HCEC 1CT (cell line): ENCODE results near the gene SHCBP1.
A peak's percentile ranks its signal among the peaks of the same experiment; 100 is the strongest.

Experiments used
- DNase-seq: peaks from one replicate; pipeline ENCODE4 v3.0.0-alpha.2; 2017

Gene SHCBP1

DNA sequence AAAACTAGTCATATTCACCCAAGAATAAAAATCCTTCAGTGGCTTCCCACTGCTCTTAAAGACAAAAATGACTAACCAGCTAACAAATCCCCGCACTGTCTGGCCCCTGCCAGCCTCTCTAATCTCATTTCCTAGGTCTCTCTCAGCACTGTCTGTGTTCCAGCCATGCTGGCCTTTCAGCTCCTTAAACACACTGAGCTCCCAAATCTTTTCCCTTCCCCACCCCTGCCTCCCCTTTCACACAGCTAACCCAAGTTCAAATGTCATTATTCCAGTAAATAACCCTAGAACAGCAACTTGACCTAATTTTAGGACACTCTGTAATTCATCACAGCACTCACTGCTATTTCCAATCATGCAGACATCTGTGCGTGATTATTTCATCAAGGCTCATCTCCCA lies 7.8 kb downstream of the SHCBP1 start:
- no peak for DNase-seq

DNA sequence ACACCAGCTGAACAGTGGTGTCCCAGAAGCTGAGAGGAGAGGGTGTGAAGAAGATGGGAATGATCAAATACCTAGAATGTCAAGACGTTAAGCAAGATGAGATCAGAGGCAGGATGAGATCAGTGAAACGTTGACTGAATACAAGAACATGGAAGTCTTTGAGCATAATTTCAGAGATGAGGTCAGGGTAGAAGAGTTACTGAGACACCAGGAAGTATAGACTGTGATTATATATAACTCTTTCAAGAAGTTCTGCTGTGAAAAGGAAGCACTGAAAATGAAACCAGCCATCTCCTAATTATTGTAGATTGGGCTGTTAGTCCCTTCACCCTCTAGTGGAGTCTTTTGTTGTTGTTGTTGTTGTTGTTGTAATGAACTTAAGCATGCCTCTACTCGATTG lies 9.1 kb downstream of the SHCBP1 start:
- no peak for DNase-seq

DNA sequence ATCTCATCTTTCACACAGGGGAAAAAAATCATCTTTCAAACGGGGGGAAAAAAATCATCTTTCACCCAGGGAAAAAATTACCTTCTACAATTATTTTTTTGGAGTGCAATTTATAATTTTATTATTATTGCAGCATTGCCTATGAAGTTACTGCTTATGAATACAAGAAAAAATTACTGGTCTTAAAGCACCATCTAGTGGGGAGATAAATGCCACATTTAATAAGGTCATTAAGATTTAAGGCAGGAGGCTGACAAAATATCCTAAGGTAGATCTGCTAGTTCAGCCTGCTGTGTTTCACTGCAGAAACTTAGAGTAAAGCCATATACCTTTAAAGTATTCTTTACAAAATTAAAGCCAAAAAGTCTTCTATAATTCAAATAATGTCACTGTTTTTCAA lies 13.7 kb downstream of the SHCBP1 start:
- DNase-seq, result peak; percentile 52

DNA sequence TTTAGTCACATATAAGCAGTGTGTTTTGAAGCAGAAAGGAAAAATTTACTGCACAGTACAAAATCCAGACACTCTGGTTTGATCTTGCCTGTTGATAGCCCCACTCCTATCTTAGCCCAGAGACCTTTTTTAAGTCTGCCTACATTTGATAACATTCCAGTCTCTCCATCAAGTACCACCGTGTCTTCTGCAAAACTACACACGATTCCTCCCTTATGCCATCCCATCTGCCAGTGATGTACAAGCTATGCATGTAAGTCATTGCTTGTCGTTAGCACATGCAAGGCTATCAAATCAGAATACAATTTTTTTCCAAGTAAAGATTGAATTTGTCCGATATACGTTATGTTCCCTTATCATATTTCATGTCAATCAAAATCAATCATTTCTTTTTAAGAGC lies 14.9 kb downstream of the SHCBP1 start:
- no peak for DNase-seq

DNA sequence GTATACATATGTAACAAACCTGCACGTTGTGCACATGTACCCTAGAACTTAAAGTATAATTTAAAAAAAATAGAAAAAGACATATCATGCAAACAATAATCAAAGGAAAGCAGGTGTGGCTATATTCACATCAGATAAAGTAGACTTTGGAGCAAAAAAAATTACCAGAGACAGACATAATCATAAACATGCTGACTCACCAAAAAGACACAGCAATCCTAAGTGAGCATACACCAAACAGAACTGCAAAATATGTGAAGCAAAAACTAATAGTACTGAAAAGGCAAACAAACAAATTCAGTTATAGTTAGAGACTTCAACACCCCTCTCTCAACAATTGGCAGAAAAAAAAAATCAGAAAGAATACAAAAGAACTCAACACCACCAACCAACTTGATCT lies 29.9 kb downstream of the SHCBP1 start:
- DNase-seq, result no peak

DNA sequence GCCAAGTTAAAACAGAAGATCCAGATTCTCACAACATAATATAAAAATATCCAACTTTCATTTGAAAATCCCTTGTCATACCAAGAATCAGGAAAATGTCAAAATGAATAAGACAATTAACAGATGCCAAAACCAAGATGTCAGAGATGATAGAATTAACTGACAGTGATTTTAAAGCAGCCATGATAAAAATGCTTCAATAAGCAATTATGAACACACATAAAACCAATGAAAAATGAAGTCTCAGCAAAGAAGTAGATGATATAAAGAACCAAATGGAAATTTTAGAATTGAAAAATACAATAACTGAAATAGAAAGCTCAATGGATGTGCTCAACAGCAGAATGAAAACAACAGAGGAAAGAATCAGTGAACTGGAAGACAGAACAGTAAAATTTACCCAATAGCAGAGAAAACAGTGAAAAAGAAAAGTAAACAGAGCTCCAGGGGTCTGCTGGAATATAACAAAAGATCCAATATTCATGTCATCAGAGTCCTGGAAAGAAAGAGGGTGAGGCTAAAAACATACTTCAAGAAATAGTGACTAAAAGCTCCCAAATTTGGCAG lies 35.1 kb downstream of the SHCBP1 start:
- DNase-seq, result no peak

DNA sequence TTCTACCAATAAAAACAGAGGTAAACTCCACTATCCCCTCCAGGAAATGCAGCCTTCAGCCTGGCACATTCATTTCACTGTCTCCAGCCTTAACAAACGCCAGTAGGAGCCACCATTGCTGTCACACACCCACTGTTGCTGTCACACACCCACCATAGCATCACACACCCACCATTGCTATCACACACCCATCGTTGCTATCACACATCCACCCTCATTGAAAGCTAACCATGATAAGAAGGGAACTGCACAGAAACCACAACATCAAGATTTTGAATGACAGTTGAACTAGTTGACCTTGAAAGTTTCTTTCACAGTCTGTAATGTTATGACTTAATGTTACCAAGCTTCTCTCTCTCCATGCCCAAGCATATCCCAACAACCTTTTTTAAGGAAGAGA lies 38.1 kb downstream of the SHCBP1 start:
- DNase-seq, result no peak

DNA sequence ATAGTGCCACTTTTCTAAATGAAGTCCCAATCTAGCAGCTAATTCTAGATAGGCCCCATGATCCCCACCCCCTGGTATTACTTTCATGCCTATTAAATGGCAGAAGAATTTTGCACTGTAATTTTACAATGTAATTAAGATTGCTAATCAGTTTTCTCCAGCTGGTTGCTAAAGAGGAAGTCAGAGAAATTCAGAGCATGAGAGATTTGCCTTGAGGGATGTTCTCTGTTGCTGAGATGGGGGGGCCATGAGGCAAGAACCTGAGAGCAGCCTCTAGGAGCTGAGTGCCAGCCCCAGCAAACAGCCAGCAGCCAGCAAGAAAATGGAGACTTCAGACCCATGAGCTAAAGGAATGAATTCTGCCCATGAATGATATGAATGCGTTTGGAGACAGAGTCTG lies 38.9 kb downstream of the SHCBP1 start:
- no peak for DNase-seq

DNA sequence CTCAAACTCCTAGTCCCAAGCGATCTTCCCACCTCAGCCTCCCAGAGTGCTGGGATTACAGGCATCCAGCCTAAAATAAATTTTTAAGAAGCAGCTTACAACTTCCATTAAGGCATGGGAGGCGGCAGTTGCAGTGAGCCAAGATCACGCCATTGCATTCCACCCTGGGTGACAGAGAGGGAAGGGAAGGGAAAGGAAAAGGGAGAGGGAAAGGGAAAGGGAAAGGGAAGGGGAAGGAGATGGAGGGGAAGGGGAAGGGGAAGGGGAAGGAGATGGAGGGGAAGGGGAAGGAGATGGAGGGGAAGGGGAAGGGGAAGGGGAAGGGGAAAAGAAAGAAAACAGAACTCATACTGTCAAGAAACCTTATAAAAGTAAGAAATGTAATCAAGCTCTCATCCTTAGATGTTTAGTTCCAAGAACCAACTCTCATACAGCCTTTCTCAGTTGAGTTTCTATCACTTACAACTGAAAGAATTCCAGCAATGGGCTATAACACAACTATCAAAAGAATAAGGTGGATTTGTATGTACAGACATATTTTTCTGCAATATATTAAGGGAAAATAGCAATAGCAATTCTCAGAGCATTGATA lies 43.1 kb downstream of the SHCBP1 start:
- no peak for DNase-seq

DNA sequence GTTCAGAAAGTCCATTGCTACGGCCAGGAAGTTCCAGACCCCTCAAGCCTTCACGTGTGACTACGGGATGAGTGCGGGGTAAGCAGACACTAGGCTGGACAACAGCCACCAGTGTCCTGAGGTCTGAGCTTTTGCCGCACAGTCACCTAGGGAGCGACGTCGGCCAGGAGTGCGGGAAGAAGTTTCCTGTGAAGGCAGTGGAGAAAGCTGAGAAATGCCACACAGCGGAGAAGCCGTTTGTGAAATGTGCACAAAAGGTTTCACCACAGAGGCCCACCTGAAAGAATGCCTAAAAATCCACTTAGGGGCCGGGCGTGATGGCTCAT lies 47.4 kb downstream of the SHCBP1 start:
- no peak for DNase-seq

DNA sequence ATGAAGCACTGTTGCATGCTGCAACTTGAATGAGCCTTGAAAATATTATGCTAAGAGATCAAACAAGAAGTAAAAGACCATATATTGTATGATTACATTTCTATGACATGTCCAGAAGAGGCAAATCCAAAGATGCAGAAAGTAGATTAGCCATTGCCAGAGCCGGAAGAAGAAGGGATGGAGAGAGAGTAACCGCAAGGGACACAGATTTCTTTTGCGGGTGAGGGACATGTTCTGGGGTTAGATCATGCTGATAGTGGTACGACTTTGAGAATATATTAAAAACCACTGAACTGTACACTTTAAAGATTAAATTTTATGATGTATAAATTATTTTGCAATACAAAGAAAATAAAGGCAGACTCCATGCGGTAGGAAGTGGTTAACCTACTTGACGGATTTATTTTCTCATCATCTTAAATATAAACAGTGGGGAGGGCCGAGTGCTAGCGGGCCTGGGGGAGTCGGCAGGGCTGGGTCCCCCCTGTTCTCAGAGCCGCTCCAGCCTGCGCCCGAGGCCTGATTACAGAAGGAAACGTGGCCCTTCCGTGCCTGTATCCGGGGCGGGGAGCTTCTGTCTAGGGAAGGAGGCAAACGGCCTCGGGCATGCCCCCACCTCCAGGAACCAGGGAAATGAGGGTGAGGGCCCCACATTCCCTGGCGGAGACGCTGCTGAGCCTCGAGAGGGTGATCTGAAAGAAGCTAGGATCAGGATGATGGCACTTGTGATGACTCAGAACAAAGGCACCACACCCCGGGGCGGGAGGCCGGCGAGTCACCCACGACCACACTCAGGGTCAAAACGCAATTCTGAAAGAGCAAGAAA lies 48.0 kb downstream of the SHCBP1 start:
- DNase-seq, result peak; percentile 67

DNA sequence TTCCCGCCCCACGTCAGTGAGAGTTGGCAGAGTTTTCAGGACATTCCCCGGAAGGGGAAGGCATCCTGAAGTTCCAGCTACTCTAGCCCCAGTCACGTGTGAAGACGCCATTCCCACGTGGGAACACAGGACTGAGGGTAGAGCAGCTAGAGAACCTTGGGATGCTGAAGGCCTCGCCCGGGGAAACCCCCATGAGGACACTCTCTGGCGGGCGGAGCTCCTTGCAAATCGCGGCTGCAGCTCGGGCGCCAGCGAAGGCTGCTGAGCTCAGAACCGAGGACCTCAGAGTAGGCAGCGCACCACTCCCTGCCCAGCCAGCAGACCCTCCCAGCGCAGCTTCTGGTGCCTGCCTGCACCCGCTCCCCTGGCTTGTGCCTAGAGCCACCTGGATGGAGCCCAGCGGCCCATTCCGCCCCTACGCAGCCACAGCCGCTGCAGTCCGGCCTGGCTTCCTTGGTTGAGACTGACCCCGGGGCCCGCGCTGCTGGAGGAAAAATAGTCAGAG lies 51.9 kb downstream of the SHCBP1 start:
- no peak for DNase-seq

DNA sequence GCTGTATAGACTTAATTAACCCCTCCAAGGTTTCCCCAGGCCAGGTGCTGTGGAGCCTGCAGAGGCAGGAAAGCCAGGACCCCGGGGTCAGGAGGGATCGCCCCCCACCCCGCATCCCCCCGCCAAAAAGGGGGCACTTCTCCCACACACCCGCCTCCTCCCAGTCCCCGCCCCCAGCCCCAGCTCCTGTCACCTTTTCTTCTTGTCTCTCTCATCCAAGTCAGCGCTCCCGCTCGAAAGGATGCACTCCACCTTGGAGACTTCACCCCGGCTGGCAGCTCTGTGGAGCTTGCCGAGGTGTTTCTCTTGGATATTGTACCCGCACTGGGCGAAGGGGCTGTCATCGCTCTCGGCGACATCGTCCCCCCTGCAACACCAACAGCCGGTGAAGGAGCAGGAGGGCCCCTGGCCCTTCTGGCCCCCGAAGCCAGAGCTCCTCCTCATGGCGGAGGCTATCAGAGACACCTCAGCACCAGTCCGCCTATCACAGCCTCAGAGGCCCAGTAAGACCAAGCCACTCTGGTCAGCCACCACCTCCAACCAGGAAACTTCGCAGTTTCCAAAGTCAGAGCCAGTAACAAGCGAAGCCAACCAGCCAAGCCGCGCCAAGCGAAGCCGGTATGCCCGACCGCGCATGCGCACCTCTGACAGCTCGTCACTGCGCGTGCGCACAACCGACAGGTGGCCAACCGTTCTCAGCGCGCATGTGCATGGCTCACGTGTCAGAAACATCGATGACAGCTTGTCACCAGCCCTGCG lies 52.5 kb downstream of the SHCBP1 start:
- no peak for DNase-seq

DNA sequence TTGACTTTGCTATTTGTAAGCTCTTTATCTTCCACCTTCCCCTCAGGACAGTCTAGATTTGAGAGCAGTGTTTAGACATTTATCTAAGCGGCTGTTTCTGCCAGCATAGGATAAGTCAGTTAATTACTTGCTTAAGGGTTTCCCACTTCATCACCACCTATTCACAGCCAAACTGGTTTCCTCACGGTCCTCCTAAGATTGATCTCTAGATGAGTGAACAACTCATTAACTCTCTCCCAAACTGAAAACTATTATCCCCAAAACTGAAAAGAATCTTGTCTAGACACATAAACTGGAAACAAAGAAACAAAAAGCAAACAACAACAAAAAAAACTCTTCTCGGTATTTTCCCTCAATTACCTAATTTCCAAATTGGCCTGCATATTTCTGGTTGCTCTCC lies 58.2 kb downstream of the SHCBP1 start:
- DNase-seq, result no peak

DNA sequence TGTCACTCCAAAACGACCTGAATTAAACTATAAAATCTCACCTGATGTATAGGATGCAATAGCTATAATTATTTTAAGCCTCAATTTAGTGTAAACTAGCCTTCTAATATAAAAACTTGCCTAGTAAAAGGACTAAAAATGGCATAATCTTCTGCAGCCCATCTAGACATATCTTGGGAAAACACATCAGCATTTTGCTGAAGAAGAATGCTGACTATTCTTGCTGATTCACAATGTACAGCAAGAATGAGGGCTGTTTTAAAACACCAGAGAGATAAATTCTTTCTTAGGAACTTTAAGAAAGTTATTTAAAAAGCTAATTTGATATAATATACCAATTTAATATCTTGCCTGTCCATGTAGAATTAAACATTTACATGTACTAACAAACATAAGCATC lies 63.2 kb downstream of the SHCBP1 start:
- no peak for DNase-seq

DNA sequence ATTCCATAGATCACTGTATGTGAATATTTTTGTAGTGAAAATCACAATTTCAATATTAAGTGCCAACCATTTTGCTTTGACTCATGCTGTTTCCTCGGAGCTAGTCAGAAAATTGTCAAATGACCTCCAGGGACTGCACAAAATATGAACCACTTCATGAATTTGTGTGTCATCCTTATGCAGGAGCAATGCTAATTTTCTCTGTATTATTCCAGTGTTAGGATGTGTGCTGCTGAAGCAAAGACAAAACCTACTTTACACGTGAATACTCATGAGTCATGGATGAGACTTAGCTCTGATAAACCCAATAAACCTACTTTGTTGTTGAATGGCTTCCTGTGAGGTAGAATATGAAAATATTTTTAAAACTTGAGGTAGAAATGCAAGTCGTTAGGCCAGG lies 65.2 kb downstream of the SHCBP1 start:
- peak; percentile 1 for DNase-seq

DNA sequence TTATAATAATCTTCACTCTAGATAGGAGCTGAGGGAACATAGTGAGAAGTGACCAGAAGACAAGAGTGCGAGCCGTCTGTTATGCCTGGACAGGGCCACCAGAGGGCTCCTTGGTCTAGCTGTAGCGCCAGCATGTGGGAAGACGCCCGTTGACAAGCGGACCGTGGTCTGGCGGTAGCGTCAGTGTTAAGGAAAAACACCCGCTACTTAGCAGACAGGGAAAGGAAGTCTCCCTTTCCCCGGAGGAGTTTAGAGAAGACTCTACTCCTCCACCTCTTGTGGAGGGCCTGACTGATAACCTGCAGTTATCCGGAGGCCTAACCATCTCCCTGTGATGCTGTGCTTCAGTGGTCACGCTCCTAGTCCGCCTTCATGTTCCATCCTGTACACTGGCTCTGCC lies 66.7 kb downstream of the SHCBP1 start:
- peak; percentile 70 for DNase-seq

DNA sequence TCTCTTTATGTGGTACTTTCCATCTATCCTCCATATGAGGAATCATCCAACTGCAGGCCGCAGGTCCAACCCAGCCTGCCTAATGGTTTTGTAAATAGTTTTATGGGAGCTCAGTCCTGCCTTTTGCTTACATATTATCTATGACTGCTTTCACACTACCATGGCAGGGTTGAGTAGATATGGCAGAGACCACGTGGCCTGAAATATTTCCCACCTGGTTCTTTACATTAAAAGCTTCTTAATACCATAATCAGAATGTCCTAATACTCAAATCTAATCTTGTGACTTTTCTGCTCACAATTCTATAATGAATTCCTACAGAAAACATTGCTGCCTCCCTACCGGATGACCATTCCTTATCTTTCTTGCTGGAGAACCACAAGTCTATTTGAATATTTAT lies 71.7 kb downstream of the SHCBP1 start:
- DNase-seq, result no peak
